SK-N-MC (cell line): Measurements from ENCODE around the gene CCL28.

ENCODE experiments used
- DNase-seq: peaks from one replicate; pipeline ENCODE4 v3.0.0-alpha.2; 2011; ENCODE audit warnings: low read depth, low spot score
- H3K27ac ChIP-seq: fragments of 200-600 bp; sonication (generic); 2 replicates; pipeline ENCODE4 v1.5.1; 2016; ENCODE audit warnings: mixed run types
- H3K36me3 ChIP-seq: fragments of 200-600 bp; sonication (generic); 2 replicates; pipeline ENCODE4 v1.6.1; 2017; ENCODE audit warnings: antibody characterized with exemption, low read length, mixed read lengths; ENCODE audit not compliant: insufficient read depth
- H3K4me3 ChIP-seq: fragments of 200-600 bp; sonication (generic); 2 replicates; pipeline ENCODE4 v1.5.1; 2016
- H3K9ac ChIP-seq: fragments of 200-600 bp; sonication (generic); 2 replicates; pipeline ENCODE4 v1.8.0; 2017; ENCODE audit warnings: mixed run types, mixed read lengths; ENCODE audit not compliant: insufficient read length
- H3K9me3 ChIP-seq: fragments of 200-600 bp; sonication (generic); 2 replicates; pipeline ENCODE4 v1.6.1; 2017; ENCODE audit warnings: low read depth, mild to moderate bottlenecking, antibody characterized with exemption, low read length, moderate library complexity, mixed read lengths
- EZH2 ChIP-seq: fragments of 200-600 bp; sonication (generic); IDR thresholded peaks from one replicate; pipeline ENCODE4 v1.6.1; 2017; ENCODE audit warnings: antibody characterized with exemption
- FOXP2 ChIP-seq: optimal IDR thresholded peaks from 2 replicates; pipeline ENCODE3; 2011; ENCODE audit warnings: mild to moderate bottlenecking, moderate library complexity; ENCODE audit not compliant: insufficient read depth; ENCODE audit errors: extremely low read length, control extremely low read depth
- POLR2AphosphoS5 ChIP-seq: IDR thresholded peaks from 2 replicates; pipeline ENCODE4 v1.6.1; 2012; ENCODE audit warnings: mild to moderate bottlenecking, low read depth, low read length, borderline replicate concordance

Gene CCL28

DNA sequence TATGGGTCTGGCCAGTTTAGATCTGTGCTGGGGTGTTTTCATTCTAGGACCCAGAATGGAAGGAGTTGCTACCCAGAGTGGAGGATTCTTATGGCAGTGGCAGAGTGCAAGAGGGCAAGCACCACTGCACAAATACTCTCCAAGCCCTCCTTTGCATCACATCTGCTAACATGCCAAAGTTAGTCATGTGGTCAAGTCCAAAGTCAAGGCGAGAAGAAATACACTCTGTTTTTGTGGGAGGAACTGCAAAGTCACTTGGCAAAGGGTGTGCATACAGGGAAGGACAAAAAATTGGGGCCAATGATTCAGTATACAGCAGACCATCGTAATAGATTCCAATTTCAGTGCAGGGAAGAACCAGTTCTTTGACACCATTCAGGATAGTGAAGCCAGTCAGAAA lies 55.1 kb downstream of the CCL28 start:
- H3K4me3 ChIP-seq: no peak overlapping the region
- H3K9ac ChIP-seq: no peak overlapping the region
- no peak for DNase-seq
- no peaks in the 10 kb centered on the region for H3K9me3 ChIP-seq
- no peaks in the 10 kb centered on the region for H3K36me3 ChIP-seq
- TF ChIP-seq FOXP2 (no peak), EZH2 (no peak), POLR2AphosphoS5 (no peak)
- H3K27ac ChIP-seq: no peak overlapping the region

GRCh38 chr5:43354774-43355173 lies 57.4 kb downstream of the CCL28 start:
- DNase-seq: no peak
- no peak overlapping the region for H3K9ac ChIP-seq
- no peak overlapping the region for H3K27ac ChIP-seq
- H3K9me3 ChIP-seq: no peaks in the 10 kb centered on the region
- H3K4me3 ChIP-seq: no peak overlapping the region
- TF ChIP-seq FOXP2 (no peak), EZH2 (no peak), POLR2AphosphoS5 (no peak)
- H3K36me3 ChIP-seq: no peaks in the 10 kb centered on the region

GRCh38 chr5:43353668-43354067 lies 58.5 kb downstream of the CCL28 start:
- Histone ChIP-seq H3K9ac (no peak overlapping the region), H3K36me3 (no peaks in the 10 kb centered on the region), H3K27ac (no peak overlapping the region), H3K9me3 (no peaks in the 10 kb centered on the region), H3K4me3 (no peak overlapping the region)
- TF ChIP-seq FOXP2: no peak
- no peak for TF ChIP-seq POLR2AphosphoS5
- TF ChIP-seq EZH2: no peak
- no peak for DNase-seq

- no peak for DNase-seq
- no peak overlapping the region for H3K9ac ChIP-seq
- H3K36me3 ChIP-seq: no peaks in the 10 kb centered on the region
- no peaks in the 10 kb centered on the region for H3K9me3 ChIP-seq
- TF ChIP-seq POLR2AphosphoS5 (no peak), EZH2 (no peak), FOXP2 (no peak)
- H3K4me3 ChIP-seq: no peak overlapping the region
- no peak overlapping the region for H3K27ac ChIP-seq
These were observed 59.3 kb downstream of the CCL28 start for GRCh38 chr5:43352915-43353314.

DNA sequence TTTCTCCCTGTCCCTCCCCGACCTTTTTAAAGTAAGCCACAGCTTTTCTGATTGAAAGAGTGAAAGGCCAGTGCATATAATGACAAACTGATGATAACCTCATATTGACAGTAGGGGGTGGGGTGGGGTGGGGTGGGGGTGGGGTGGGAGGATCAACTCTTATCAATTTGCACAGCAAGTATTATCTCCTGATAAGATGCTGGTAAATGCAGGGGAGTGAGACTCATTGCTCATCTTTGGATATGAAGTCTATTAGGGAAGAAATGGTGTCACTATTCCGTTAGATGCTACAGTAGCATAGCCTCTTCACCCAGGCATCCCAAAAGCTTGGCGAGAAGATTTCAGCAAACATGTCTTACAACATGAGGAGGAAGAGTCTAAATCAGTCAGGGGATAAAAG lies 60.1 kb downstream of the CCL28 start:
- no peaks in the 10 kb centered on the region for H3K9me3 ChIP-seq
- no peak for DNase-seq
- no peak overlapping the region for H3K4me3 ChIP-seq
- no peak overlapping the region for H3K27ac ChIP-seq
- no peak for TF ChIP-seq POLR2AphosphoS5
- TF ChIP-seq EZH2: no peak
- TF ChIP-seq FOXP2: no peak
- H3K36me3 ChIP-seq: no peaks in the 10 kb centered on the region
- H3K9ac ChIP-seq: no peak overlapping the region

GRCh38 chr5:43348861-43349363 lies 63.3 kb downstream of the CCL28 start:
- no peak overlapping the region for H3K27ac ChIP-seq
- TF ChIP-seq POLR2AphosphoS5 (no peak), EZH2 (no peak), FOXP2 (no peak)
- H3K4me3 ChIP-seq: no peak overlapping the region
- DNase-seq: no peak
- no peak overlapping the region for H3K9ac ChIP-seq
- no peaks in the 10 kb centered on the region for H3K36me3 ChIP-seq
- no peaks in the 10 kb centered on the region for H3K9me3 ChIP-seq

DNA sequence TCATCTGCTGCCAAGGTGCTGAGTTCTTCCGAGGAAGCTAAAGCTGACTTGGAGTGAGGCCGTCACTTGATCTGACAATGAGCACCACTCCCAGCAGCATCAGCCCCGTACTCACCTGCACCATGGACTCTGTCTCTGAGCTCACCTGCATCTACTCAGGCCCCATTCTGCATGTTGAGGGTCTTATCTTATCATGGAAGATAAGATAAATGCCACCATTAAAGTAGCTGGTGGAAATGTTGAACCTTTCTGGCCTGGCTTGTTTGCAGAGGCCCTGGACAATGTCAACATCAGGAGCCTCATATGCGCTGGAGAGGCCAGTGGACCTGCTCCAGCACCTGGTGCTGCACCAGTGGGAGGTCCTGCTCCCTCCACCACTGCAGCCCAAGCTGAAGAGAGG lies 64.0 kb downstream of the CCL28 start:
- no peak for DNase-seq
- H3K4me3 ChIP-seq: no peak overlapping the region
- no peaks in the 10 kb centered on the region for H3K36me3 ChIP-seq
- TF ChIP-seq FOXP2 (no peak), POLR2AphosphoS5 (no peak), EZH2 (no peak)
- H3K9ac ChIP-seq: no peak overlapping the region
- no peak overlapping the region for H3K27ac ChIP-seq
- no peaks in the 10 kb centered on the region for H3K9me3 ChIP-seq

DNA sequence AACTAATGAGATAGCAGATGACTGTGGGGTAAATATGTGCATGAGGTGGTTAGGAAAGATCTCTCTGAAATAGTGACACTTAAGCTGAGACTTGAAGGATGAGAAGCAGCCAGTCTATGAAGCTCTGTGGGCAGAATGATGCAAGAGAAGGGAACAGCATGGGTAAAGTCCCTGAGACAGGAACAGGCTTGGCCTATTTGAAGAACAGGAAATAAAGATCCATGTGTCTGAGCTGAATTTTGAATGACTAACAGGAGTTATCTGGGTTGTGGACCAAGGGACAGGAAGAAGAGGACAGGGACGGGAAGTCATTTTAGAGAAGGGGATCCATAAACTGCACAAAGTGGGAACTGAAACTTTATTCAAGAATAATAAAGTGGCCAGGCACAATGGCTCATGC lies 73.3 kb downstream of the CCL28 start:
- H3K27ac ChIP-seq: no peak overlapping the region
- H3K36me3 ChIP-seq: no peaks in the 10 kb centered on the region
- no peak for DNase-seq
- H3K9me3 ChIP-seq: no peaks in the 10 kb centered on the region
- H3K4me3 ChIP-seq: no peak overlapping the region
- TF ChIP-seq POLR2AphosphoS5 (no peak), FOXP2 (no peak), EZH2 (no peak)
- H3K9ac ChIP-seq: no peak overlapping the region

DNA sequence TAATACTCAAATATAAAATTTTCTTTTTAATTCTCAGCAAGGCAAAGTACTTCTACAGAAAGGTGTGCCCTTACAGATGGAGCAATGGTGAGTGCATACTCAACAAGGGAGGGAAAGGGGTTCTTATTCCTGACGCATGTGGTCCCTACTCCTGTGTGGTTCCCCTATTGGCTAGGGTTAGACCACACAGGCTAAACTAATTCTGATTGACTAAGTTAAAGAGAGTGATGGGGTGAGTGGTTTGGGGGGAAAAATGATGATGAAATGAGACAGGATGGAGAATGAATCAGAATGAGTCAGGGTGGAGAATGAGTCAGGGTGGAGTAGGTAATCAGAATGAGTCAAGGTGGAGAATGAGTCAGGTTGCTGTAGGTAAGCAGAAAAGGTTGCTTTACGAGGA lies 76.0 kb downstream of the CCL28 start:
- no peak for DNase-seq
- Histone ChIP-seq H3K9me3 (no peaks in the 10 kb centered on the region), H3K9ac (no peak overlapping the region), H3K27ac (no peak overlapping the region), H3K36me3 (no peaks in the 10 kb centered on the region), H3K4me3 (no peak overlapping the region)
- no peak for TF ChIP-seq EZH2
- TF ChIP-seq POLR2AphosphoS5: no peak
- TF ChIP-seq FOXP2: no peak
